ENCODE measurements around the gene POU2F3.

Gene POU2F3

GRCh38 chr11:120342678-120343077, 102.7 kb downstream of the POU2F3 start:
- DNase-seq = no peak

GRCh38 chr11:120343429-120343828, 103.5 kb downstream of the POU2F3 start:
- no peak for DNase-seq

GRCh38 chr11:120344302-120345004, 104.5 kb downstream of the POU2F3 start:
- peak; percentile 23 for DNase-seq

- no peak for DNase-seq
Measured at GRCh38 chr11:120346233-120346632, 106.3 kb downstream of the POU2F3 start.

- DNase-seq = no peak
Measured at GRCh38 chr11:120350637-120351036, 110.7 kb downstream of the POU2F3 start.

- DNase-seq = no peak
Measured at GRCh38 chr11:120352405-120352804, 112.5 kb downstream of the POU2F3 start.

- DNase-seq = no peak
Measured at GRCh38 chr11:120354068-120354467, 114.1 kb downstream of the POU2F3 start.

GRCh38 chr11:120354779-120355178, 114.8 kb downstream of the POU2F3 start:
- DNase-seq = no peak

- no peak for DNase-seq
Measured at GRCh38 chr11:120357620-120358019, 117.7 kb downstream of the POU2F3 start.

- no peak for DNase-seq
Measured at GRCh38 chr11:120358729-120359128, 118.8 kb downstream of the POU2F3 start.

- DNase-seq = no peak
Measured at GRCh38 chr11:120363436-120363835, 123.5 kb downstream of the POU2F3 start.

- DNase-seq = no peak
Measured at GRCh38 chr11:120365512-120365911, 125.6 kb downstream of the POU2F3 start.

All from effector CD4-positive, alpha-beta T cell (primary cell).